Esophagus squamous epithelium (tissue), 4 donors: ENCODE data around the gene ZNF683.

Experiments
- POLR2A ChIP-seq, 4 donors: fragments of 450-650 bp; IDR thresholded peaks; one replicate each; pipeline ENCODE4 v1.6.1; 2017; ENCODE audit warnings: antibody characterized with exemption in 4 of 4, mild to moderate bottlenecking in 4 of 4, moderate library complexity in 3 of 4
- TF ChIP-seq, protein P1 (sequence below), 6 experiments: fragments of 450-650 bp in 4 of 6; fragments of 200-600 bp in 2 of 6; sonication (generic) in 2 of 6; IDR thresholded peaks; one replicate each; pipeline ENCODE4 v1.5.1; 2016 to 2019; ENCODE audit warnings: antibody characterized with exemption in 6 of 6, mild to moderate bottlenecking in 4 of 6, moderate library complexity in 4 of 6

DNA sequence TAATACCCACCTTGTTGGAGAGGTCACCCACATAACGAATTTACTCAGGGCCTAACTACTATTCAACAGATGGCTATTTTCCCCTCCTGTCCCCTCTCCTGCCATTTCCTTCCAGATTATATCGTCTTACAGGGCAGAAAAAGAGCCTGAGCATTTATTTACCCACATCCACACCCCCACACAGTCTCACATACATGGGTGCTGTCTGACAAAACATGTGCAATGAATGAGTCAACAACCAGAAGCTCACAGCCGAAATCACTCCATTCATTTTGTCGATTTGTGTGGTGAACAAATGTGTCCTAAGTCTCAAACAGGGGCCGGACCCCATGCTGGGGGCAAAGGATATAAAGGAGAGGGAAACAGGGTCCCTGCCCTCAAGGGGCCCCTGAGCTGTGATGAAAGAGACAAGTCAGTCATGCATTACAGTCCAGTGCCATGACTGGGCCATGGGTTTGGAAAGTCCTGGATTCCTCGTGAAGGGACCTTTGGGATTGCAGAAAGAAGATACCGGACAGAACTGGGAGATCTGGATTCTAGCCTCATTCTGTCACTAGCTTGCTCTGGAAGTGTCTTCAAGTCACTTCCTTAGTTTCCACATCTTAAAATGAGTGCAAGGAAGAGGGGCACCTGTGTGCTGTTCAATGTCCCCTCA is 16.4 kb upstream of the ZNF683 start:
- TF ChIP-seq, protein P1, sequence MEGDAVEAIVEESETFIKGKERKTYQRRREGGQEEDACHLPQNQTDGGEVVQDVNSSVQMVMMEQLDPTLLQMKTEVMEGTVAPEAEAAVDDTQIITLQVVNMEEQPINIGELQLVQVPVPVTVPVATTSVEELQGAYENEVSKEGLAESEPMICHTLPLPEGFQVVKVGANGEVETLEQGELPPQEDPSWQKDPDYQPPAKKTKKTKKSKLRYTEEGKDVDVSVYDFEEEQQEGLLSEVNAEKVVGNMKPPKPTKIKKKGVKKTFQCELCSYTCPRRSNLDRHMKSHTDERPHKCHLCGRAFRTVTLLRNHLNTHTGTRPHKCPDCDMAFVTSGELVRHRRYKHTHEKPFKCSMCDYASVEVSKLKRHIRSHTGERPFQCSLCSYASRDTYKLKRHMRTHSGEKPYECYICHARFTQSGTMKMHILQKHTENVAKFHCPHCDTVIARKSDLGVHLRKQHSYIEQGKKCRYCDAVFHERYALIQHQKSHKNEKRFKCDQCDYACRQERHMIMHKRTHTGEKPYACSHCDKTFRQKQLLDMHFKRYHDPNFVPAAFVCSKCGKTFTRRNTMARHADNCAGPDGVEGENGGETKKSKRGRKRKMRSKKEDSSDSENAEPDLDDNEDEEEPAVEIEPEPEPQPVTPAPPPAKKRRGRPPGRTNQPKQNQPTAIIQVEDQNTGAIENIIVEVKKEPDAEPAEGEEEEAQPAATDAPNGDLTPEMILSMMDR (IDR thresholded peaks at IDR 0.05), result no peak
- no peak for TF ChIP-seq POLR2A (IDR thresholded peaks at IDR 0.05)
